GM12875 (cell line): ENCODE data around the gene CHCHD5.

Experiments
- H3K4me3 ChIP-seq: one replicate; pipeline ENCODE4 v1.5.1; 2011; ENCODE audit warnings: low read depth, low read length, control low read depth
- CTCF ChIP-seq: IDR thresholded peaks from 2 replicates; pipeline ENCODE4 v1.5.1; 2011; ENCODE audit warnings: low read depth, mild to moderate bottlenecking, control low read depth, inconsistent platforms, low read length, moderate library complexity, borderline replicate concordance; ENCODE audit not compliant: insufficient read depth

Gene CHCHD5

GRCh38 chr2:112634874-112635157 lies 50.4 kb downstream of the CHCHD5 start:
- TF ChIP-seq CTCF, result no peak
- no peak overlapping the region for H3K4me3 ChIP-seq

- H3K4me3 ChIP-seq, result no peak overlapping the region
- no peak for TF ChIP-seq CTCF
Observed at GRCh38 chr2:112636605-112637288, 52.3 kb downstream of the CHCHD5 start.

GRCh38 chr2:112637289-112637660 lies 52.9 kb downstream of the CHCHD5 start:
- no peak overlapping the region for H3K4me3 ChIP-seq
- no peak for TF ChIP-seq CTCF
